Loucy (cell line): ENCODE measurements around the gene RSPO4.

Source experiments
- EZH2phosphoT487 ChIP-seq: fragments of 200-600 bp; IDR thresholded peaks from 2 replicates; pipeline ENCODE4 v1.6.1; 2018; ENCODE audit warnings: antibody characterized with exemption, mild to moderate bottlenecking, moderate library complexity, borderline replicate concordance
- TF ChIP-seq, protein P1 (sequence below): fragments of 200-600 bp; sonication (generic); conservative IDR thresholded peaks from 2 replicates; pipeline ENCODE4 v1.5.1; 2014; ENCODE audit warnings: mild to moderate bottlenecking, antibody characterized with exemption, low read length

DNA sequence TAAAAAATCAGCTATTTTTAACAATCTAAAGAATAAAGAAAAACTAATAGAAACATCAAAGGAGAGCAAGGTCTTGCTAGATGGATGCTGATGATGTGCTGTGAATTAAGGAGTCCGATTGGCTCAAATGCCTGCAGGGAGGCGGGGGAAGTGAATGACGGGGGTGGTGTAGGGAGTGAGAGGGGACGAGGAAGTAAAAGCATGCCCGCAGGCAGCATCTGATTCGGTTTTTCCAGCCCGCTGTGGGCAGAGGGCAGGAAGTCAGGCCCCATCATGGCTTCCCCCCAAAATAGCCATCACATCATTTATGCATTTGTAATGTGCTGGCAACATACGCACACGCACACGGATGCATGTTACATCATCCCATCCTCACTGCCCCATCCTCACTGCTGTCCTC is 10.3 kb downstream of the RSPO4 start:
- TF ChIP-seq, protein P1, sequence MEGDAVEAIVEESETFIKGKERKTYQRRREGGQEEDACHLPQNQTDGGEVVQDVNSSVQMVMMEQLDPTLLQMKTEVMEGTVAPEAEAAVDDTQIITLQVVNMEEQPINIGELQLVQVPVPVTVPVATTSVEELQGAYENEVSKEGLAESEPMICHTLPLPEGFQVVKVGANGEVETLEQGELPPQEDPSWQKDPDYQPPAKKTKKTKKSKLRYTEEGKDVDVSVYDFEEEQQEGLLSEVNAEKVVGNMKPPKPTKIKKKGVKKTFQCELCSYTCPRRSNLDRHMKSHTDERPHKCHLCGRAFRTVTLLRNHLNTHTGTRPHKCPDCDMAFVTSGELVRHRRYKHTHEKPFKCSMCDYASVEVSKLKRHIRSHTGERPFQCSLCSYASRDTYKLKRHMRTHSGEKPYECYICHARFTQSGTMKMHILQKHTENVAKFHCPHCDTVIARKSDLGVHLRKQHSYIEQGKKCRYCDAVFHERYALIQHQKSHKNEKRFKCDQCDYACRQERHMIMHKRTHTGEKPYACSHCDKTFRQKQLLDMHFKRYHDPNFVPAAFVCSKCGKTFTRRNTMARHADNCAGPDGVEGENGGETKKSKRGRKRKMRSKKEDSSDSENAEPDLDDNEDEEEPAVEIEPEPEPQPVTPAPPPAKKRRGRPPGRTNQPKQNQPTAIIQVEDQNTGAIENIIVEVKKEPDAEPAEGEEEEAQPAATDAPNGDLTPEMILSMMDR, result no peak
- no peak for TF ChIP-seq EZH2phosphoT487
